Endothelial cell of hepatic sinusoid (primary cell): Measurements from ENCODE around the gene ATP6V1F.

Source experiments
- in situ Hi-C: cut with HindIII; loops from 2 replicates; pipeline ENCODE4 v1.10.0; 2017; ENCODE audit warnings: low sequenced_read_pairs

Gene ATP6V1F

GRCh38 chr7:128862571-128863432 is at the start of gene ATP6V1F:
TSS of gene ATP6V1F (plus strand) at chr7:128862856. CDS start at chr7:128862905, 49 bp downstream.
- in situ Hi-C loops = loop anchor here (5.0 kb wide), 1 partner anchor 49 kb away; the partner anchor contains the start of gene KCP

GRCh38 chr7:128814499-128814898 is 48.2 kb upstream of the ATP6V1F start:
- in situ Hi-C loops = no loop called here

GRCh38 chr7:128815289-128815942 is 47.2 kb upstream of the ATP6V1F start:
- in situ Hi-C loops = no loop called here

- in situ Hi-C loops = no loop called here
Observed at GRCh38 chr7:128818694-128819093, 44.0 kb upstream of the ATP6V1F start.

- in situ Hi-C loops = no loop called here
Observed at GRCh38 chr7:128821724-128822123, 40.9 kb upstream of the ATP6V1F start.

GRCh38 chr7:128826512-128826911 is 36.1 kb upstream of the ATP6V1F start:
- in situ Hi-C loops = no loop called here

GRCh38 chr7:128826916-128827247 is 35.8 kb upstream of the ATP6V1F start:
- in situ Hi-C loops = no loop called here

- in situ Hi-C loops = no loop called here
Observed at GRCh38 chr7:128827248-128827958, 35.3 kb upstream of the ATP6V1F start.

- in situ Hi-C loops = no loop called here
Observed at GRCh38 chr7:128827971-128828711, 34.5 kb upstream of the ATP6V1F start.

- in situ Hi-C loops = no loop called here
Observed at GRCh38 chr7:128829391-128830166, 33.1 kb upstream of the ATP6V1F start.

GRCh38 chr7:128830231-128831177 is 32.2 kb upstream of the ATP6V1F start, which contains the start of gene FLNC:
TSS of gene FLNC (plus strand) at chr7:128830406. CDS start at chr7:128830638, 232 bp downstream.
- in situ Hi-C loops = no loop called here

GRCh38 chr7:128831178-128831993 is 31.3 kb upstream of the ATP6V1F start:
- in situ Hi-C loops = no loop called here

- in situ Hi-C loops = no loop called here
Observed at GRCh38 chr7:128831994-128832879, 30.4 kb upstream of the ATP6V1F start.

GRCh38 chr7:128832880-128833147 is 29.8 kb upstream of the ATP6V1F start:
- in situ Hi-C loops = no loop called here

- in situ Hi-C loops = no loop called here
Observed at GRCh38 chr7:128833148-128833945, 29.3 kb upstream of the ATP6V1F start.

- in situ Hi-C loops = no loop called here
Observed at GRCh38 chr7:128833946-128834325, 28.7 kb upstream of the ATP6V1F start.
